SU-DHL-6 (cell line): ENCODE data around the gene CRTC2.

ENCODE experiments used
- EZH2phosphoT487 ChIP-seq: fragments of 200-600 bp; sonication (generic), shearing (Covaris generic); conservative IDR thresholded peaks from 2 replicates; pipeline ENCODE4 v1.6.1; 2018; ENCODE audit warnings: mild to moderate bottlenecking, antibody characterized with exemption, low read length, moderate library complexity, mixed read lengths
- TF ChIP-seq, protein P1 (sequence below): fragments of 200-600 bp; sonication (generic); IDR thresholded peaks from one replicate; pipeline ENCODE4 v1.5.1; 2017; ENCODE audit warnings: antibody characterized with exemption, mild to moderate bottlenecking, low read length, moderate library complexity; ENCODE audit not compliant: insufficient read depth, poor library complexity, severe bottlenecking

DNA sequence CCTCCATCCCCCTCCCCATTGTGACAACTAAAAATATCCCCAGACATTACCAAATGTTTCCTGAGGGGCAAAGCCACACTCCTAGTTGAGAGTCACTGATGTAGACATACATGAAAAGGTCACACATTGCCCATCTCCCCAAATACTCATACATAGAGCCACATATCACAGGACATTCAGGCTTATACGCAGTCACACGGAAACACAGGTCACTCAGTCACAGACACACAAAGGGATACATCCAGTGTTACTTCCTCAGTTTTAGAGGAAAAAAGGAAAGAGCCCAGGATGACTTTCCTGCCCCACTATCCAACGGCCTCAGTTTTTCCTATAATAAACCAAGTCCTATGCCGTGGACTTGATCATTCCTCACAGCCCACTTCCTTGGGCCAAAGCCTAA, 3.0 kb upstream of the CRTC2 start:
- TF ChIP-seq, protein P1, sequence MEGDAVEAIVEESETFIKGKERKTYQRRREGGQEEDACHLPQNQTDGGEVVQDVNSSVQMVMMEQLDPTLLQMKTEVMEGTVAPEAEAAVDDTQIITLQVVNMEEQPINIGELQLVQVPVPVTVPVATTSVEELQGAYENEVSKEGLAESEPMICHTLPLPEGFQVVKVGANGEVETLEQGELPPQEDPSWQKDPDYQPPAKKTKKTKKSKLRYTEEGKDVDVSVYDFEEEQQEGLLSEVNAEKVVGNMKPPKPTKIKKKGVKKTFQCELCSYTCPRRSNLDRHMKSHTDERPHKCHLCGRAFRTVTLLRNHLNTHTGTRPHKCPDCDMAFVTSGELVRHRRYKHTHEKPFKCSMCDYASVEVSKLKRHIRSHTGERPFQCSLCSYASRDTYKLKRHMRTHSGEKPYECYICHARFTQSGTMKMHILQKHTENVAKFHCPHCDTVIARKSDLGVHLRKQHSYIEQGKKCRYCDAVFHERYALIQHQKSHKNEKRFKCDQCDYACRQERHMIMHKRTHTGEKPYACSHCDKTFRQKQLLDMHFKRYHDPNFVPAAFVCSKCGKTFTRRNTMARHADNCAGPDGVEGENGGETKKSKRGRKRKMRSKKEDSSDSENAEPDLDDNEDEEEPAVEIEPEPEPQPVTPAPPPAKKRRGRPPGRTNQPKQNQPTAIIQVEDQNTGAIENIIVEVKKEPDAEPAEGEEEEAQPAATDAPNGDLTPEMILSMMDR: no peak
- TF ChIP-seq EZH2phosphoT487: no peak
